T-cell (primary cell): Measurements from ENCODE around the gene CDO1. TPM values are rescaled to one million over a fixed set of nuclear protein-coding genes. Genes with fewer than 3 reads are reported as not detected.

Experiments used
- ATAC-seq, 4 experiments: fragments of 200-7000 bp in 3 of 4; fragments of 150-1000 bp in 1 of 4; cut with Tn5 transposase; replicated peaks in 1 of 4; 1 replicate in 3 of 4; 2 replicates in 1 of 4; pipeline ENCODE4 v1.10.0; 2021; ENCODE audit warnings: moderate library complexity in 3 of 4, mild to moderate bottlenecking in 2 of 4, moderate number of reproducible peaks in 1 of 4
- CTCF ChIA-PET, 2 donors: fragments of 300-600 bp; sonication (Branson Sonifier 250); formaldehyde crosslinking; loops; one replicate each; lab custom pipeline; 2022; ENCODE audit warnings: antibody characterized with exemption in 2 of 2; lab: Charles Lee
- POLR2A ChIA-PET, 2 donors: fragments of 300-600 bp; sonication (Branson Sonifier 250); formaldehyde crosslinking; loops; one replicate each; lab custom pipeline; 2022; ENCODE audit warnings: antibody characterized with exemption in 2 of 2; lab: Charles Lee
- DNase-seq, 35 experiments: peaks; one replicate each; pipeline versions ENCODE4 v3.0.0 to v3.0.0-alpha.2; 2013 to 2023
- H3K27ac ChIP-seq: one replicate; pipeline ENCODE4 v1.5.1; 2013; ENCODE audit warnings: low read length
- H3K27me3 ChIP-seq, 2 experiments: replicated peaks in 1 of 2; 1 replicate in 1 of 2; 2 replicates in 1 of 2; pipeline versions ENCODE4 v1.6.1 to v1.7.0; 2013; ENCODE audit warnings: low read length in 1 of 2, mixed read lengths in 1 of 2; ENCODE audit not compliant: control insufficient read depth in 2 of 2, insufficient read depth in 2 of 2; ENCODE audit errors: extremely low read depth in 1 of 2
- H3K36me3 ChIP-seq, 2 donors: 1 replicate in 1 of 2; 2 replicates in 1 of 2; pipeline versions ENCODE4 v1.6.1 to v1.7.0; 2013; ENCODE audit warnings: low read length in 1 of 2; ENCODE audit not compliant: control insufficient read depth in 2 of 2, insufficient read depth in 1 of 2; ENCODE audit errors: extremely low read depth in 1 of 2
- H3K4me1 ChIP-seq, 2 experiments: 1 replicate in 1 of 2; 2 replicates in 1 of 2; pipeline versions ENCODE4 v1.6.1 to v1.7.0; 2013; ENCODE audit warnings: low read length in 2 of 2, mixed read lengths in 1 of 2; ENCODE audit not compliant: insufficient read depth in 2 of 2, control insufficient read depth in 1 of 2; ENCODE audit errors: extremely low read depth in 1 of 2
- H3K4me3 ChIP-seq, 2 donors: 1 replicate in 1 of 2; 2 replicates in 1 of 2; pipeline versions ENCODE4 v1.5.1 to v1.7.0; 2013; ENCODE audit warnings: mild to moderate bottlenecking in 2 of 2, low read length in 1 of 2, moderate library complexity in 1 of 2; ENCODE audit not compliant: control insufficient read depth in 1 of 2; ENCODE audit errors: extremely low read depth in 1 of 2
- H3K9me3 ChIP-seq: 2 replicates; pipeline ENCODE4 v1.7.0; 2013
- H3K27ac Mint-ChIP-seq, 2 donors: one replicate each; pipeline ENCODE4 v1.8.0; 2020 to 2021; ENCODE audit warnings: mild to moderate bottlenecking in 2 of 2, mixed read lengths in 2 of 2
- H3K27me3 Mint-ChIP-seq, 2 donors: one replicate each; pipeline ENCODE4 v1.8.0; 2021 to 2022; ENCODE audit warnings: mixed read lengths in 2 of 2
- H3K36me3 Mint-ChIP-seq: one replicate; pipeline ENCODE4 v1.8.0; 2021; ENCODE audit warnings: mixed read lengths
- H3K4me1 Mint-ChIP-seq, 3 donors: one replicate each; pipeline ENCODE4 v1.8.0; 2020 to 2022; ENCODE audit warnings: mixed read lengths in 3 of 3, mild to moderate bottlenecking in 1 of 3
- H3K4me3 Mint-ChIP-seq, 3 donors: one replicate each; pipeline ENCODE4 v1.8.0; 2020 to 2022; ENCODE audit warnings: mild to moderate bottlenecking in 3 of 3, mixed read lengths in 3 of 3, moderate library complexity in 3 of 3
- H3K9me3 Mint-ChIP-seq, 3 donors: one replicate each; pipeline ENCODE4 v1.8.0; 2020 to 2022; ENCODE audit warnings: mixed read lengths in 3 of 3
- WGBS: methylation state at CpG from one replicate; pipeline ENCODE4 v1.1.5; 2013; ENCODE audit warnings: missing lambda C conversion rate; ENCODE audit not compliant: insufficient coverage; 5-methylcytosine and 5-hydroxymethylcytosine counted together
- total RNA-seq, 35 experiments: library from RNA in 6 of 35; stranded (reverse) in 6 of 35; fragments of 120-200 nt in 1 of 35; gene quantifications; one replicate each; pipeline versions ENCODE4 v1.2.1 to v1.2.4 and lab custom pipeline; 2013 to 2026

Gene CDO1
- total RNA-seq, 5 donors from 2014 or later (not counting 1 experiment from before 2014, with no cell fraction given), result 0.23 to 0.82 TPM; not detected in 3

- Mint-ChIP-seq H3K9me3 (no peaks in the 10 kb centered on the region), H3K27me3 (no peaks in the 10 kb centered on the region), H3K27ac (peak overlapping the region; percentile 88 to 93), H3K4me3 (peak overlapping the region; percentile 96 to 99 (median 96)), H3K4me1 (peaks cover 52 to 64% (median 63%) of the 10 kb centered on the region in 3 donors), H3K36me3 (no peaks in the 10 kb centered on the region)
- POLR2A ChIA-PET, result no interaction called here
- ATAC-seq, result no peak
- peaks cover 13 to 17% of the 10 kb centered on the region in 2 experiments for H3K4me1 ChIP-seq
- no peaks in the 10 kb centered on the region for H3K27me3 ChIP-seq
- CTCF ChIA-PET, result interaction anchor here (0.9 to 2.1 kb wide), 5 partner anchors 10 to 208 kb away, joined by 3 to 5 read pairs (median 4); no protein-coding TSS in a partner anchor
- 5% methylated on average over 3 of the region's 3 CpGs for WGBS
- no peaks in the 10 kb centered on the region for H3K9me3 ChIP-seq
- no peak overlapping the region for H3K27ac ChIP-seq
- no peaks in the 10 kb centered on the region for H3K36me3 ChIP-seq
- peak in 1 of 35 experiments; percentile 22 for DNase-seq
- H3K4me3 ChIP-seq, result peak overlapping the region; percentile 86 to 90
Observed at GRCh38 chr5:115842952-115843351, 26.5 kb upstream of the CDO1 start.

GRCh38 chr5:115842089-115842935 lies 25.9 kb upstream of the CDO1 start:
- no peak overlapping the region for H3K27ac ChIP-seq
- H3K9me3 Mint-ChIP-seq, result no peaks in the 10 kb centered on the region
- no peaks in the 10 kb centered on the region for H3K27me3 Mint-ChIP-seq
- ATAC-seq (peak; percentile 8 to 37 (median 32)), DNase-seq (peak in 14 of 35 experiments; percentile 1 to 46 (median 14))
- H3K9me3 ChIP-seq, result no peaks in the 10 kb centered on the region
- CTCF ChIA-PET, result interaction anchor here (0.7 to 2.1 kb wide), 7 partner anchors 9 to 299 kb away, joined by 3 to 5 read pairs (median 4); no protein-coding TSS in a partner anchor
- H3K4me1 ChIP-seq, result peaks cover 13 to 17% of the 10 kb centered on the region in 2 experiments
- under 1% methylated on average over 59 of the region's 68 CpGs for WGBS
- H3K36me3 ChIP-seq, result peaks cover 0 to 2% of the 10 kb centered on the region in 2 donors
- POLR2A ChIA-PET, result no interaction called here
- peak overlapping the region; percentile 86 to 90 for H3K4me3 ChIP-seq
- H3K27ac Mint-ChIP-seq, result peak overlapping the region; percentile 88 to 100
- H3K36me3 Mint-ChIP-seq, result peaks cover 4% of the 10 kb centered on the region
- peak overlapping the region; percentile 96 to 99 (median 99) for H3K4me3 Mint-ChIP-seq
- peaks cover 57 to 69% (median 68%) of the 10 kb centered on the region in 3 donors for H3K4me1 Mint-ChIP-seq
- no peaks in the 10 kb centered on the region for H3K27me3 ChIP-seq

- Mint-ChIP-seq H3K27ac (peak within 1 kb of the TSS; percentile 94 to 100), H3K27me3 (no peaks in the 10 kb centered on the region), H3K4me1 (peaks cover 63 to 71% (median 70%) of the 10 kb centered on the region in 3 donors), H3K9me3 (no peaks in the 10 kb centered on the region), H3K4me3 (peak within 1 kb of the TSS; percentile 96 to 99 (median 99)), H3K36me3 (peaks cover 8% of the 10 kb centered on the region)
- Histone ChIP-seq H3K27me3 (no peaks in the 10 kb centered on the region), H3K4me3 (peak within 1 kb of the TSS; percentile 86 to 90), H3K27ac (peak within 1 kb of the TSS; percentile 92), H3K4me1 (peaks cover 13 to 17% of the 10 kb centered on the region in 2 experiments), H3K36me3 (peaks cover 0 to 10% of the 10 kb centered on the region in 2 donors), H3K9me3 (no peaks in the 10 kb centered on the region)
- DNase-seq, result peak; percentile 83 to 94 (median 89)
- POLR2A ChIA-PET, result interaction anchor here (0.5 to 1.6 kb wide), 3 partner anchors 217 to 321 kb away, joined by 3 to 7 read pairs (median 4); no protein-coding TSS in a partner anchor
- 8% methylated on average over 65 of the region's 65 CpGs for WGBS
- peak; percentile 85 to 90 (median 89) for ATAC-seq
- CTCF ChIA-PET, result interaction anchor here (0.6 to 2.6 kb wide), 7 partner anchors 10 to 546 kb away, joined by 3 to 14 read pairs (median 3); partner anchors contain the start of gene CCDC112 (in 1 of the 2)
Observed at GRCh38 chr5:115841382-115842088, 25.1 kb upstream of the CDO1 start, which contains the start of the genes AP3S1 and ATG12. TSS of gene AP3S1 (plus strand) at chr5:115841935. CDS start at chr5:115842038, 103 bp downstream. TSS of gene ATG12 (minus strand) at chr5:115841565. CDS start at chr5:115841552, 13 bp downstream.

- Histone ChIP-seq H3K9me3 (no peaks in the 10 kb centered on the region), H3K36me3 (peaks cover 0 to 16% of the 10 kb centered on the region in 2 donors), H3K27me3 (no peaks in the 10 kb centered on the region), H3K4me1 (peaks cover 13 to 17% of the 10 kb centered on the region in 2 experiments), H3K27ac (peak overlapping the region; percentile 92), H3K4me3 (peak overlapping the region; percentile 76 to 90)
- Mint-ChIP-seq H3K27ac (peak overlapping the region; percentile 94 to 100), H3K4me1 (peaks cover 69 to 73% (median 72%) of the 10 kb centered on the region in 3 donors), H3K36me3 (peaks cover 12% of the 10 kb centered on the region), H3K9me3 (no peaks in the 10 kb centered on the region), H3K27me3 (no peaks in the 10 kb centered on the region), H3K4me3 (peak overlapping the region; percentile 96 to 99 (median 99))
- peak in 1 of 35 experiments; percentile 19 for DNase-seq
- WGBS, result 0% methylated on average over 1 of the region's 5 CpGs
- ChIA-PET CTCF (interaction anchor here (0.6 to 2.6 kb wide), 10 partner anchors 9 to 545 kb away, joined by 3 to 14 read pairs (median 4); partner anchors contain the start of gene CCDC112 (in 1 of the 2)), POLR2A (interaction anchor here (0.5 to 1.6 kb wide), 5 partner anchors 89 to 529 kb away, joined by 3 to 7 read pairs (median 4); no protein-coding TSS in a partner anchor)
- ATAC-seq, result no peak
Observed at GRCh38 chr5:115840873-115841272, 24.4 kb upstream of the CDO1 start.

GRCh38 chr5:115838885-115839518 lies 22.5 kb upstream of the CDO1 start:
- H3K27me3 Mint-ChIP-seq, result no peaks in the 10 kb centered on the region
- H3K27me3 ChIP-seq, result no peaks in the 10 kb centered on the region
- ChIA-PET POLR2A (interaction anchor here in 1 of 2 donors (0.6 to 0.7 kb wide), 2 partner anchors 12 to 213 kb away, joined by 4 to 8 read pairs; partner anchors contain the start of gene TMED7), CTCF (interaction anchor here (0.5 to 2.6 kb wide), 17 partner anchors 14 to 1434 kb away, joined by 3 to 14 read pairs (median 4); no protein-coding TSS in a partner anchor)
- H3K27ac Mint-ChIP-seq, result peak overlapping the region; percentile 71 to 88
- H3K9me3 Mint-ChIP-seq, result no peaks in the 10 kb centered on the region
- peak overlapping the region; percentile 14 for H3K27ac ChIP-seq
- peaks cover 27% of the 10 kb centered on the region for H3K36me3 Mint-ChIP-seq
- H3K4me1 ChIP-seq, result peaks cover 13 to 17% of the 10 kb centered on the region in 2 experiments
- H3K4me1 Mint-ChIP-seq, result peaks cover 60 to 66% (median 61%) of the 10 kb centered on the region in 3 donors
- H3K36me3 ChIP-seq, result peaks cover 0 to 33% of the 10 kb centered on the region in 2 donors
- peak overlapping the region; percentile 96 to 99 (median 99) for H3K4me3 Mint-ChIP-seq
- no peaks in the 10 kb centered on the region for H3K9me3 ChIP-seq
- ATAC-seq, result peak in 3 of 4 experiments; percentile 7 to 22 (median 10)
- peak in 12 of 35 experiments; percentile 9 to 76 (median 17) for DNase-seq
- 8% methylated on average over 5 of the region's 10 CpGs for WGBS
- H3K4me3 ChIP-seq, result peak overlapping the region; percentile 1 to 5
